CD4-positive, alpha-beta memory T cell (primary cell): ENCODE data around the gene GLRA2. TPM values are rescaled to one million over a fixed set of nuclear protein-coding genes. Genes with fewer than 3 reads are reported as not detected.

Experiments used
- CTCF ChIA-PET: fragments of 350-600 bp; sonication (Branson Sonifier 250); formaldehyde crosslinking; loops from one replicate; lab custom pipeline; 2021; ENCODE audit warnings: inconsistent platforms; ENCODE audit not compliant: partially characterized antibody; lab: Charles Lee
- POLR2A ChIA-PET: fragments of 350-600 bp; sonication (Branson Sonifier 250); formaldehyde crosslinking; loops from one replicate; lab custom pipeline; 2021; ENCODE audit not compliant: partially characterized antibody; lab: Charles Lee
- DNase-seq, 5 donors: peaks; one replicate each; pipeline versions ENCODE4 v3.0.0 to v3.0.0-alpha.2; 2020 to 2022; ENCODE audit warnings: mixed read lengths in 1 of 5
- H3K27ac ChIP-seq: one replicate; pipeline ENCODE4 v1.7.0; 2013; ENCODE audit warnings: low read depth, low read length
- H3K27me3 ChIP-seq: 2 replicates; pipeline ENCODE4 v1.7.0; 2013; ENCODE audit warnings: mild to moderate bottlenecking, low read length, moderate library complexity; ENCODE audit not compliant: insufficient read depth
- H3K36me3 ChIP-seq: 2 replicates; pipeline ENCODE4 v1.7.0; 2013; ENCODE audit warnings: mild to moderate bottlenecking, low read length, moderate library complexity; ENCODE audit not compliant: insufficient read depth
- H3K4me1 ChIP-seq: 2 replicates; pipeline ENCODE4 v1.7.0; 2013; ENCODE audit warnings: mild to moderate bottlenecking, low read length, moderate library complexity; ENCODE audit not compliant: insufficient read depth
- H3K4me3 ChIP-seq, 2 donors: one replicate each; pipeline ENCODE4 v1.7.0; 2013; ENCODE audit warnings: low read length in 2 of 2, mild to moderate bottlenecking in 1 of 2
- H3K9me3 ChIP-seq, 2 donors: one replicate each; pipeline ENCODE4 v1.7.0; 2013; ENCODE audit warnings: low read length in 2 of 2, control low read depth in 1 of 2; ENCODE audit not compliant: control insufficient read depth in 1 of 2
- H3K27ac Mint-ChIP-seq, 7 donors: one replicate each; pipeline ENCODE4 v1.8.0; 2020 to 2021; ENCODE audit warnings: mixed read lengths in 7 of 7, mild to moderate bottlenecking in 6 of 7, inconsistent platforms in 3 of 7, moderate library complexity in 3 of 7
- H3K27me3 Mint-ChIP-seq, 2 donors: one replicate each; pipeline ENCODE4 v1.8.0; 2020 to 2021; ENCODE audit warnings: mixed read lengths in 2 of 2
- H3K36me3 Mint-ChIP-seq, 2 donors: one replicate each; pipeline ENCODE4 v1.8.0; 2020 to 2021; ENCODE audit warnings: mixed read lengths in 2 of 2, inconsistent platforms in 1 of 2, mild to moderate bottlenecking in 1 of 2
- H3K4me1 Mint-ChIP-seq, 4 donors: one replicate each; pipeline ENCODE4 v1.8.0; 2020 to 2021; ENCODE audit warnings: mixed read lengths in 4 of 4, mild to moderate bottlenecking in 1 of 4
- H3K4me3 Mint-ChIP-seq, 8 donors: one replicate each; pipeline ENCODE4 v1.8.0; 2020 to 2021; ENCODE audit warnings: mixed read lengths in 8 of 8, mild to moderate bottlenecking in 7 of 8, moderate library complexity in 6 of 8, inconsistent platforms in 3 of 8
- H3K9me3 Mint-ChIP-seq, 8 donors: one replicate each; pipeline ENCODE4 v1.8.0; 2020 to 2021; ENCODE audit warnings: mixed read lengths in 8 of 8, mild to moderate bottlenecking in 5 of 8, inconsistent platforms in 3 of 8, moderate library complexity in 1 of 8
- intact Hi-C: fragments of 100-400 bp; cut with micrococcal nuclease; formaldehyde crosslinking; loops from one replicate; pipeline ENCODE4 v1.15.1; 2023
- polyA plus RNA-seq, 2 donors: library from polyadenylated mRNA; unstranded; fragments of 300-500 nt; fragmentation: Illumina TruSeq; gene quantifications; one replicate each; pipeline ENCODE4 v1.2.3, GENCODE V29; 2021
- total RNA-seq, 2 experiments: library from RNA; stranded (reverse); gene quantifications; one replicate each; pipeline ENCODE4 v1.2.3, GENCODE V29; 2021

The GLRA2 gene
- total and polyA plus RNA-seq, 4 experiments from 2014 or later = not detected

DNA sequence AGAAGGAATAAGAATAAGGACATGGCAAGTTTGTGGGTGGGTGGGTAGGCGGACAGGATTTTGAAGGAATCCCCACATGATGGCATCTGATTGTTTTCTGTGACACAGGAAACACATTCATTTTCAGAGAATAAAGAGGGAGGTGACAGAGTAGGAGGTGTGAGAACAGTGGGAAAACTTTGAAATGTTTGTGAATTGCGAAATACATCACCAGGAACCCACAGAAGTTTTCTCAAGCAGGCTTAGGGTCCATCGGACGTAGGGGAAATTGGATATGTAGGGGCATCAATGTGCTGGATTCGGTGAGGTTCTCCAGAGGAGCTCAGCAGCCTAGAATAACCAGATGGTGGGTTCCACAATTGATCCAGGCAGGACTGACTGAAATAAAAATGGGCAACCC is 171.6 kb downstream of the GLRA2 start:
- Mint-ChIP-seq H3K4me1 (no peaks in the 10 kb centered on the region), H3K27ac (no peak overlapping the region), H3K4me3 (no peak overlapping the region), H3K27me3 (no peaks in the 10 kb centered on the region), H3K36me3 (no peaks in the 10 kb centered on the region), H3K9me3 (no peaks in the 10 kb centered on the region)
- H3K4me3 ChIP-seq = no peak overlapping the region
- no peaks in the 10 kb centered on the region for H3K27me3 ChIP-seq
- intact Hi-C loops = no loop called here
- ChIA-PET POLR2A (no interaction called here), CTCF (no interaction called here)
- H3K9me3 ChIP-seq = no peaks in the 10 kb centered on the region
- DNase-seq = no peak
- no peak overlapping the region for H3K27ac ChIP-seq
- no peaks in the 10 kb centered on the region for H3K4me1 ChIP-seq
- no peaks in the 10 kb centered on the region for H3K36me3 ChIP-seq

DNA sequence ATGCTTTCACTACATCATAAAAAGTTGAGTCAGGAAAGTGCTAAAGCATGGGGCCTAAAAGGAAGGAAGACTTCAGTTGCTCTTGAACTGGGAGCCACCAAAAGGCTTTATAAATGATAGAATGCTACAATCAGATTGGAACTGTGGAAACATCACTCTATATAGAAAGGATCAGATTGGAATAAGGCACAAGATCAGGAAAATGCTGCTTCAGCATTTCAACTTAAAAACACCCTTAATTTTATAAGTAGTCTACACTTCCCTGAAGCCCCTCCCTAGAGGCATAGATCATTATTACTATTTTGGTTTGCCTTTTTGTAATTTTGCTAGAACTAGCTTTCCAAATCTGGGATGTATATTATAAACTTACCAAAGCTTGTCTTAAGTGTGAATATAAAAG is 172.8 kb downstream of the GLRA2 start:
- POLR2A ChIA-PET = no interaction called here
- Mint-ChIP-seq H3K36me3 (no peaks in the 10 kb centered on the region), H3K4me1 (no peaks in the 10 kb centered on the region), H3K27ac (no peak overlapping the region), H3K4me3 (no peak overlapping the region), H3K27me3 (no peaks in the 10 kb centered on the region), H3K9me3 (no peaks in the 10 kb centered on the region)
- no peak overlapping the region for H3K4me3 ChIP-seq
- no peaks in the 10 kb centered on the region for H3K27me3 ChIP-seq
- CTCF ChIA-PET = no interaction called here
- no peak overlapping the region for H3K27ac ChIP-seq
- intact Hi-C loops = no loop called here
- no peak for DNase-seq
- H3K36me3 ChIP-seq = no peaks in the 10 kb centered on the region
- H3K9me3 ChIP-seq = no peaks in the 10 kb centered on the region
- no peaks in the 10 kb centered on the region for H3K4me1 ChIP-seq

- no peaks in the 10 kb centered on the region for H3K4me1 ChIP-seq
- no peaks in the 10 kb centered on the region for H3K36me3 Mint-ChIP-seq
- DNase-seq = no peak
- no peak overlapping the region for H3K4me3 ChIP-seq
- no peak overlapping the region for H3K27ac Mint-ChIP-seq
- POLR2A ChIA-PET = no interaction called here
- H3K36me3 ChIP-seq = no peaks in the 10 kb centered on the region
- H3K4me3 Mint-ChIP-seq = no peak overlapping the region
- CTCF ChIA-PET = no interaction called here
- no peaks in the 10 kb centered on the region for H3K4me1 Mint-ChIP-seq
- no peaks in the 10 kb centered on the region for H3K27me3 Mint-ChIP-seq
- H3K27ac ChIP-seq = no peak overlapping the region
- intact Hi-C loops = no loop called here
- H3K9me3 Mint-ChIP-seq = no peaks in the 10 kb centered on the region
- no peaks in the 10 kb centered on the region for H3K9me3 ChIP-seq
- no peaks in the 10 kb centered on the region for H3K27me3 ChIP-seq
Observed at GRCh38 chrX:14712096-14712495, 182.8 kb downstream of the GLRA2 start.

- Histone ChIP-seq H3K9me3 (no peaks in the 10 kb centered on the region), H3K36me3 (no peaks in the 10 kb centered on the region), H3K27ac (no peak overlapping the region), H3K4me1 (no peaks in the 10 kb centered on the region), H3K27me3 (no peaks in the 10 kb centered on the region), H3K4me3 (no peak overlapping the region)
- intact Hi-C loops = no loop called here
- no peak overlapping the region for H3K27ac Mint-ChIP-seq
- no peaks in the 10 kb centered on the region for H3K36me3 Mint-ChIP-seq
- no peaks in the 10 kb centered on the region for H3K9me3 Mint-ChIP-seq
- POLR2A ChIA-PET = no interaction called here
- H3K4me1 Mint-ChIP-seq = no peaks in the 10 kb centered on the region
- DNase-seq = no peak
- no peak overlapping the region for H3K4me3 Mint-ChIP-seq
- CTCF ChIA-PET = no interaction called here
- no peaks in the 10 kb centered on the region for H3K27me3 Mint-ChIP-seq
Observed at GRCh38 chrX:14717949-14718348, 188.6 kb downstream of the GLRA2 start.

- Histone ChIP-seq H3K36me3 (no peaks in the 10 kb centered on the region), H3K4me3 (no peak overlapping the region), H3K27ac (no peak overlapping the region), H3K9me3 (no peaks in the 10 kb centered on the region), H3K4me1 (no peaks in the 10 kb centered on the region), H3K27me3 (no peaks in the 10 kb centered on the region)
- Mint-ChIP-seq H3K4me3 (no peak overlapping the region), H3K27ac (no peak overlapping the region), H3K4me1 (no peaks in the 10 kb centered on the region), H3K36me3 (no peaks in the 10 kb centered on the region), H3K27me3 (no peaks in the 10 kb centered on the region), H3K9me3 (no peaks in the 10 kb centered on the region)
- ChIA-PET POLR2A (no interaction called here), CTCF (no interaction called here)
- DNase-seq = no peak
- intact Hi-C loops = no loop called here
Observed at GRCh38 chrX:14718403-14718802, 189.1 kb downstream of the GLRA2 start.

GRCh38 chrX:14729058-14729457 is 199.7 kb downstream of the GLRA2 start:
- no peaks in the 10 kb centered on the region for H3K9me3 ChIP-seq
- no peak overlapping the region for H3K27ac Mint-ChIP-seq
- no peaks in the 10 kb centered on the region for H3K36me3 ChIP-seq
- ChIA-PET CTCF (no interaction called here), POLR2A (no interaction called here)
- H3K9me3 Mint-ChIP-seq = peaks cover 0 to 11% (median 4%) of the 10 kb centered on the region in 8 donors
- no peaks in the 10 kb centered on the region for H3K4me1 ChIP-seq
- H3K27ac ChIP-seq = no peak overlapping the region
- H3K27me3 ChIP-seq = no peaks in the 10 kb centered on the region
- no peak for DNase-seq
- H3K4me3 Mint-ChIP-seq = no peak overlapping the region
- no peaks in the 10 kb centered on the region for H3K27me3 Mint-ChIP-seq
- H3K36me3 Mint-ChIP-seq = no peaks in the 10 kb centered on the region
- no peaks in the 10 kb centered on the region for H3K4me1 Mint-ChIP-seq
- intact Hi-C loops = no loop called here
- H3K4me3 ChIP-seq = no peak overlapping the region

DNA sequence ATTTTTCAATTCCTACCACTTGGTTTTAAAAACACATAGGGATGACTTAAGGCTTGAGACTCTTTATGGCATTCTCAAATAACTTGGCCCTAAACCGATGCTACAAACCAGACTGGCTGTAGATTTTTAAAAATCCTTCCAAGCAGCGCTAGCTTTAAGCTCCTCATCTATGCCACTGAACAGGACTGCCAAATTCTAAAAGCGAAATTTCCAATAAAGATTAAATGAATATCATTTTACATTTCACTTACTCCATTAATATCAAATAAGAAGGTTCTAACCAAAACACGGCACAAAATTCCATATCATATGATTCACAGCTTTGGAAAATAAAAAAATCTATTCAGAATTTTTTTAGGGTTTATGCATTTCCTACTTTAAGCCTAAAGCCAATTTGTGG is 209.3 kb downstream of the GLRA2 start:
- intact Hi-C loops = no loop called here
- no peaks in the 10 kb centered on the region for H3K4me1 Mint-ChIP-seq
- no peak for DNase-seq
- no peaks in the 10 kb centered on the region for H3K36me3 Mint-ChIP-seq
- no peaks in the 10 kb centered on the region for H3K4me1 ChIP-seq
- no peaks in the 10 kb centered on the region for H3K9me3 ChIP-seq
- H3K36me3 ChIP-seq = no peaks in the 10 kb centered on the region
- no peak overlapping the region for H3K27ac Mint-ChIP-seq
- ChIA-PET CTCF (no interaction called here), POLR2A (no interaction called here)
- H3K27me3 Mint-ChIP-seq = peaks cover 1% of the 10 kb centered on the region in 2 donors
- H3K9me3 Mint-ChIP-seq = peaks cover 0 to 7% (median under 1%) of the 10 kb centered on the region in 8 donors
- H3K4me3 Mint-ChIP-seq = no peak overlapping the region
- H3K27ac ChIP-seq = no peak overlapping the region
- no peaks in the 10 kb centered on the region for H3K27me3 ChIP-seq
- no peak overlapping the region for H3K4me3 ChIP-seq

DNA sequence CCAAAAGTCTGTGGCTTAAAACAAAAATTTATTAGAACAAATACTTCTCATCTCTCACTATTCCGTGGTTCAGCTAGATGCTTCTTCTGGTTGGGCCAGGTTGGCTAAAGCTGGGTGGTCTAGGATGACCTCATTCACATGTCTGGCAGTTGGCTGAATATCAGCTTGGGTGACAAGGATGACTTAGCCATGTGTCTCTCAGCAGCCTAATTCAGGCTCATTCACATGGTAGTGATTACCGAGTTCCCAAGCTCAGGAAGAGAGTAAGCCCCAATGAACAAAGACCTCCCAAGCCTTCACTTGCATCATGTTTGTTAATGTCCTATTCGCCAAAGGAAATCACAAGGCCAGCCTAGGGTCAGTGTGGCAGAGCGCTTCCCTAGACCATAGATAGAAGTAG is 224.1 kb downstream of the GLRA2 start:
- no peaks in the 10 kb centered on the region for H3K27me3 ChIP-seq
- Mint-ChIP-seq H3K4me3 (no peak overlapping the region), H3K27ac (no peak overlapping the region), H3K27me3 (no peaks in the 10 kb centered on the region), H3K9me3 (peaks cover 0 to 2% (median 0%) of the 10 kb centered on the region in 8 donors), H3K4me1 (no peaks in the 10 kb centered on the region), H3K36me3 (no peaks in the 10 kb centered on the region)
- H3K9me3 ChIP-seq = no peaks in the 10 kb centered on the region
- POLR2A ChIA-PET = no interaction called here
- CTCF ChIA-PET = no interaction called here
- intact Hi-C loops = no loop called here
- no peaks in the 10 kb centered on the region for H3K4me1 ChIP-seq
- no peak overlapping the region for H3K27ac ChIP-seq
- H3K4me3 ChIP-seq = no peak overlapping the region
- H3K36me3 ChIP-seq = no peaks in the 10 kb centered on the region
- DNase-seq = no peak
